Progenitor cell of endocrine pancreas (in vitro differentiated cells): ENCODE data around the gene RFNG. TPM values are rescaled to one million over a fixed set of nuclear protein-coding genes. Genes with fewer than 3 reads are reported as not detected.

ENCODE experiments used
- DNase-seq: peaks from one replicate; pipeline ENCODE4 v3.0.0; 2021; ENCODE audit warnings: low spot score; ENCODE audit not compliant: unreplicated experiment
- H3K27ac Mint-ChIP-seq: 2 replicates; pipeline ENCODE4 v1.8.0; 2021; ENCODE audit warnings: mild to moderate bottlenecking, moderate library complexity, mixed read lengths
- H3K27me3 Mint-ChIP-seq: 2 replicates; pipeline ENCODE4 v1.8.0; 2021; ENCODE audit warnings: mixed read lengths
- H3K36me3 Mint-ChIP-seq: 2 replicates; pipeline ENCODE4 v1.8.0; 2022; ENCODE audit warnings: mixed read lengths; ENCODE audit not compliant: insufficient read depth
- H3K4me1 Mint-ChIP-seq: 2 replicates; pipeline ENCODE4 v1.8.0; 2021; ENCODE audit warnings: low read depth, mixed read lengths
- H3K4me3 Mint-ChIP-seq: 2 replicates; pipeline ENCODE4 v1.8.0; 2021; ENCODE audit warnings: low read depth, mild to moderate bottlenecking, moderate library complexity, mixed read lengths
- H3K9me3 Mint-ChIP-seq: 2 replicates; pipeline ENCODE4 v1.8.0; 2021; ENCODE audit warnings: low read depth, mixed read lengths
- CTCF ChIP-seq: fragments of 200-600 bp; sonication (generic); IDR thresholded peaks from one replicate; pipeline ENCODE4 v1.5.0; 2021; ENCODE audit warnings: antibody characterized with exemption, mild to moderate bottlenecking; ENCODE audit not compliant: unreplicated experiment
- total RNA-seq: library from RNA; stranded (reverse); gene quantifications from 2 replicates; pipeline ENCODE4 v1.2.1, GENCODE V29; 2021

The RFNG gene
- total RNA-seq, 1 donor from 2014 or later: 65.5 TPM

- Mint-ChIP-seq H3K9me3 (no peaks in the 10 kb centered on the region), H3K4me3 (no peak overlapping the region), H3K4me1 (peaks cover 1% of the 10 kb centered on the region), H3K36me3 (peaks cover 2% of the 10 kb centered on the region), H3K27ac (no peak overlapping the region), H3K27me3 (no peaks in the 10 kb centered on the region)
- DNase-seq: no peak
- no peak for TF ChIP-seq CTCF
These were observed 10.7 kb upstream of the RFNG start for GRCh38 chr17:82062076-82062983.

- peaks cover 2% of the 10 kb centered on the region for H3K36me3 Mint-ChIP-seq
- DNase-seq: no peak
- no peak for TF ChIP-seq CTCF
- no peak overlapping the region for H3K4me3 Mint-ChIP-seq
- no peak overlapping the region for H3K27ac Mint-ChIP-seq
- H3K9me3 Mint-ChIP-seq: no peaks in the 10 kb centered on the region
- no peaks in the 10 kb centered on the region for H3K27me3 Mint-ChIP-seq
- H3K4me1 Mint-ChIP-seq: peaks cover 1% of the 10 kb centered on the region
These were observed 9.7 kb upstream of the RFNG start for GRCh38 chr17:82061047-82061925.

- Mint-ChIP-seq H3K4me1 (no peaks in the 10 kb centered on the region), H3K27ac (no peak overlapping the region), H3K27me3 (no peaks in the 10 kb centered on the region), H3K36me3 (peaks cover 2% of the 10 kb centered on the region), H3K4me3 (no peak overlapping the region), H3K9me3 (no peaks in the 10 kb centered on the region)
- TF ChIP-seq CTCF: no peak
- no peak for DNase-seq
These were observed 9.0 kb upstream of the RFNG start for GRCh38 chr17:82060614-82061013.

- peaks cover 2% of the 10 kb centered on the region for H3K36me3 Mint-ChIP-seq
- no peak for DNase-seq
- no peak for TF ChIP-seq CTCF
- no peaks in the 10 kb centered on the region for H3K9me3 Mint-ChIP-seq
- no peak overlapping the region for H3K4me3 Mint-ChIP-seq
- no peak overlapping the region for H3K27ac Mint-ChIP-seq
- H3K4me1 Mint-ChIP-seq: no peaks in the 10 kb centered on the region
- H3K27me3 Mint-ChIP-seq: no peaks in the 10 kb centered on the region
These were observed 8.4 kb upstream of the RFNG start for GRCh38 chr17:82060001-82060380.

GRCh38 chr17:82059272-82060000 lies 7.8 kb upstream of the RFNG start:
- Mint-ChIP-seq H3K9me3 (no peaks in the 10 kb centered on the region), H3K4me1 (no peaks in the 10 kb centered on the region), H3K27ac (no peak overlapping the region), H3K4me3 (no peak overlapping the region), H3K27me3 (no peaks in the 10 kb centered on the region), H3K36me3 (peaks cover 2% of the 10 kb centered on the region)
- DNase-seq: no peak
- no peak for TF ChIP-seq CTCF
